GM21529 (cell line): ENCODE measurements around the gene SIN3B.

ENCODE experiments used
- ATAC-seq: cut with Tn5 transposase; IDR thresholded peaks from one replicate; pipeline ENCODE4 v1.9.1; 2021; ENCODE audit not compliant: unreplicated experiment

The SIN3B gene

DNA sequence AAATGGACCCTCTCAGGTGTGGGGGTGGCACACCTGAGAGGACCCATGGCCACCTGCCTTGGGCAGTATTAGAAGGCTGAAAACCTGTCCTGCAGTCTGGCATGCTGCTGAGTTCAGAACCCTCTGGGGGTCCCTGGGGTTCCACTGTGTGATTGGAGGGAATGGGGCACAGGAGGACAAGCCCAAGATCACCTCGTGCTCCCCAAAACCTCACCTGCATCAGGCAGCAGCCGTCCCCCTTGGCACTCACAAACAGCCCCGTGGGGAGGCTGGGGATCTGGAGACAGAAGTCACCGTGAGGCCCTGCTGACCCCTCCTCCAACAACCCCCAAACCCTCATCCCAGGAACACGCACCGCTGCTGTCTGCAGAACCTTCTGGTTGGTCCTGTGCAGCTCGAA, 74.1 kb downstream of the SIN3B start:
- ATAC-seq, result no peak

DNA sequence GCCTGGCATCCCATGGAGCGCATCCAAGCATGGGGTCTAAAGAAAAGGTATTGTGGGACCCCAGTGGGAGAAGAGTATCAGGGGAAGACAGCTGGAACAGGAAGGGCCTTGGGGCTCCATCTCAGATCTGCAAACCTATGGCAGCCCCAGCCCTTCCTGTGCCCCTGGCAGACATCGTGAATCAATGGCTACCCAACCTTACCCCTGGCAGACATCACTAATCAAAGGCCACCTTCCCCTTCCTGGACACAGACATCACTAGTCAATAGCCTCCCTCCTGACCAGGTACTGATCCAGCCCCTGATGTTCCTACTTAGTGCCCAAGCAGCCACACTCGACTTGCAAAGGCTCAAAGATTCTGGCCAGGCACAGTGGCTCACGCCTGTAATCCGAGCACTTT, 75.4 kb downstream of the SIN3B start:
- no peak for ATAC-seq

DNA sequence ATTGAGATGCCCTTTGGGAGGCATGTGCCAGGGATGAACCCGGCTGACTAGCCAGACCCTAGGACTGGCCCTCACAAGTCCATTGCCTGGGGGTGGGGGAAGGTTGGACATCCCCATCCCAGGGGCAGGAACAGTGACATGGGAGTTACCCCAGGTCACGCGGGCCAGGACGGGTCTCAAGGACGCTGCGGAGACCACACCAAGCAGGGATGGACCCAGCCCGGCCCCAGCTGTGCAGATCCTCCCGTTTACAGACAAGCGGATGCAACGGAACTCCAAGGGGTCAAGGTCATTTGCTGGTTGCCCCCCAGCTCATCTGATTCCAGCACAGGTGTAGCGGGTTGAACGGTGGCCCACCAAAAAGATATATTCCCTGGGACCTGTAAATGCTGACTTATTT, 79.6 kb downstream of the SIN3B start:
- no peak for ATAC-seq

DNA sequence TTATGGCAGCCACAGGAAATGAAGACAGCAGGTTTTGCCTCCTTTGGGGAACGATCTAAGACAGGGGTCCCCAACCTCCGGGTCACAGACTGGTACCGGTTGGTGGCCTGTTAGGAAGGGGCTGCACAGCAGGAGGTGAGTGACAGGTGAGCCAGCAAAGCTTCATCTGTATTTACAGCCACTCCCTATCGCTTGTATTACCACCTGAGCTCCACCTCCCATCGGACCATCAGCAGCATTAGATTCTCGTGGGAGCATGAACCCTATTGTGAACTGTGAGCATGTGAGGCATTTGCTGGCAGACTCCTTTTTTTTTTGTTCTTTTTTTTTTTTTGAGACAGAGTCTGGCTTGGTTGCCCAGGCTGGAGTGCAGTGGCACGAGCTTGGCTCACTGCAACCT, 81.8 kb downstream of the SIN3B start:
- no peak for ATAC-seq

DNA sequence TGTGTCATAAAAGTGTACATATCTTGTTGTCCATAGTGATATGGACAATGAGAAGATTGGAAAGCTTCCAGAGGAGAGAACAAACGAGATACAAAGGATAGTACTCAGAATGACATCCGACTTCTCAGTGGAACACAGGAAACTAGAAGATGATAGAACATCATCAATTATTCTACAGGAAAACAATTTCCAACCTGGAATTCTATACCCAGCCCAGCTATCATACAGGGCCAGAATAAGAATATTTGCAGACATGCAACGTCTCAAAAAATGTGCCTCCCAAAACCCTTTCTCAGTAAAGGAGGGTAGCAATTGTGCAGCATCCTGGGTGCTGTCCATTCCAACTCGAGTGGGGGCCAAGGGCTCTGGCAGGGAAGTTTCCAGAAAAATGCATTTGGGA, 83.6 kb downstream of the SIN3B start:
- ATAC-seq, result no peak

DNA sequence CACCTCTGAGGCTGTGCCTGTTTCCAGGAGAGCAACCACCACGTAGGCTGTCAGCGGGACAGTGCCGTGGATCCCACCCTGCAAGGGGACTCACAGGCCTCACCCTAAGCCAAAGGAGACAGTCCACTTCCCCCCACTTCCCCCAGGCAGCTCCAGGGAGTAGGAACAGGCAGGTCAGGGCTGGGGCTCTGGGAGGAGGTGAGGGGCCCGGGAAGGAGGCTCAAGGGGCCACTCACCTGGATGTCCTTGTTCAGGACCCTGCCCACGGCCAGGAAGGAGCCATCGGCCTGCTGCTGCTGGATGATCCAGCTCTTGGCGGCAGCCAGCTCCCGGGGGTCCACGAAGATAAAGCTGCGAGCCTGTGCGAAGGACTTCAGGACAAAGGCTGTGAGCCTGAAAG, 85.2 kb downstream of the SIN3B start:
- ATAC-seq, result no peak

DNA sequence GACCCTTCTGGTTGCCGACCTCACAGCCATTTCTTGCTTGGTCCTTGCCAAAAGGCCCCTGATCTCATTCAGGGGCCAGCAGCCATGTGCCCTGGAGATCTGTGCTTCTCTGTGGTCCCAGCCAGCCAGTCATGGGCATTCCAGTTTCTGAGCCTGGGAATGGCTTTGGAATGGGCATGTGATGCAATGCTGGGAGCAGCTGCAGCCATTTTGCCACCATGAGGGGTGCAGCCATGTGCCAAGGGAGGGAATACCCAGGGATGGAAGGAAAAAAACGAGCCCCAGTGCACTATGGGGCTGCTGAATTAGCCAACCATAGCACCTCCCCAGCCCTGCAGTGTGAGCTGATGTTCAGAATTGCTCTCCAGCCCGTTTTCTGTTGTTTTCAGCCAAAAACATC, 85.9 kb downstream of the SIN3B start:
- ATAC-seq, result no peak

DNA sequence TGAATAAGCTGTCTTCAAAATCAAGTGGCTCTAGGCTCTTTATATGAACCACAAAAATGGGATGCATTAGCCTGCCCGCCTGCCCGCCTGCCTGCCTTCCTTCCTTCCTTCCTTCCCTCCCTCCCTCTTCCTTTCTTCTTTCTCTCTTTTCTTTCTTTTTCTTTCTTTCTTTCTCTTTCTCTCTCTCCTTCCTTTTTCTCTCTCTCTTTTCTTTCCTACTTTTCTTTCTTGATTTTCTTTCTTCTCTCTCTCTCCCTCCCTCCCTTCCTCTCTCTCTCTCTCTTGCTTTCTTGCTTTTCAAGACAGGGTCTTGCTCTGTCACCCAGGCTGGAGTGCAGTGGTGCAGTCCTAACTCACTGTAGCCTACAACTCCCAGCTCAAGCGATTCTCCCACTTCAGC, 86.5 kb downstream of the SIN3B start:
- ATAC-seq, result no peak

DNA sequence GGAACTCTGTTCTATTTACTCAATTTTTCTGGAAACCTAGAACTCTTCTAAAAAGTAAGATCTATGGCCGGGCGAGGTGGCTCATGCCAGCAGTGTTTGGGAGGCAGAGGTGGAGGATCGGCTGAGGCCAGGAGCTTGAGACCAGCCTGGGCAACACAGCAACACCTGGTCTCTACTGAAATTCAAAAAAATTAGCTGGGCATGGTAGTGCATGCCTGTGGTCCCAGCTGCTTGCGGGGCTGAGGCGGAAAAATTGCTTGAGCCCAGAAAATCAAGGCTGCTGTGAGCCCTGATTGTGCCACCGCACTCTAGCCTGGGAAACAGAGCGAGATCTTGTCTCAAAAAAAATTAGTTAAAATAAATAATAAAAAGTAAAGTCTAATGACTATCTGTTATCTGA, 88.2 kb downstream of the SIN3B start:
- ATAC-seq, result no peak

DNA sequence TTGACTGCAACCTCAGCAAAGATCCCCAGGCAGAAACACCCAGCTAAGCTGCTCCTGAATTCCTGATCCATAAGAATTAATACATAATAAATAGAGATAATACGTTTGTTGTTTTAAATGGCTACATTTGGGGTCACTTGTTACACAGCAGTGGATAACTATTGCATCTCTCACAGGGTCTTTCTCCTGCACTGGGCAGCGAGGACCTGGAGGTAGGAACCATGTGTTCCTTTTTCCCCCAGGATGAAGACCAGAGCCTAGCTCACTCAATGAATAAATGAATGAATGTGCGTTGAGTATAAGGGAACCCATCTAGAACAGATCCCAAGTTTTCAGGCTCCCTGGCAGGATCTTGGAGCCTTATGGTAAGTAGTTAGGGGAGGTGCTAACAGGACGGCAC, 90.3 kb downstream of the SIN3B start:
- no peak for ATAC-seq

DNA sequence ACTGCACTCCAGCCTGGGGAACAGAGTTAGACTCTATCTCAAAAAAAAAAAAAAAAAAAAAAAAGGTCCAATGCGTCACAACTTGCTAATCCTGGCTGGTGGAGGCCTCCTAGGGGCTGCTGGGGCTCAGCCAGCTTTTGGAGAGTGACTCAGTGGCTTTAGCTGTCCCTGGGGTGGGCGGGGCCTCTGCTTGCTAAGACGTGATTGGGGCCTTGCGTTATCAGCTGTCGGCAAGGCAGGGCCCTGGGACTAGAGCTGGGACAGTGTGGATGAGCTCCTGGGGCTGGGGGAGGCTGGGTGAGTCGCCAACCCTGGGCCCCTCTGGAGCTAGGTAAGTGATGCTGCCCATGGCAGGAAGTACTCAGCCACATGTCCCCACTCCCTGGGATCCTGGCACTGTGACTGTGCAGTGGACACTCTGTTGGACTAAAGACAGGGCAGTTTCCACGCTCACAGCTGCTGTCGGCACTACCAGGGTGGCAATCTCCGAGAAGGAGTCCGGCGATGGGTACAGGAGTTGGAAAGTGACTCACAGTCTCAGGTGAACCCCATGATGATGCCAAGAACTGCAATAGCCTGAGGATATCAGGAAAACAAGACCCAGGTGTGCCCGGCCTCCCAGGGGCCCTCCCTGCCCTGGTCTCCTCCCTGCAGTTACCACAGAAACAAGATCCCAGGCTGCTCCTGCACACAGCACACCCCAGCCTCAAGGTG, 91.8 kb downstream of the SIN3B start:
- no peak for ATAC-seq

DNA sequence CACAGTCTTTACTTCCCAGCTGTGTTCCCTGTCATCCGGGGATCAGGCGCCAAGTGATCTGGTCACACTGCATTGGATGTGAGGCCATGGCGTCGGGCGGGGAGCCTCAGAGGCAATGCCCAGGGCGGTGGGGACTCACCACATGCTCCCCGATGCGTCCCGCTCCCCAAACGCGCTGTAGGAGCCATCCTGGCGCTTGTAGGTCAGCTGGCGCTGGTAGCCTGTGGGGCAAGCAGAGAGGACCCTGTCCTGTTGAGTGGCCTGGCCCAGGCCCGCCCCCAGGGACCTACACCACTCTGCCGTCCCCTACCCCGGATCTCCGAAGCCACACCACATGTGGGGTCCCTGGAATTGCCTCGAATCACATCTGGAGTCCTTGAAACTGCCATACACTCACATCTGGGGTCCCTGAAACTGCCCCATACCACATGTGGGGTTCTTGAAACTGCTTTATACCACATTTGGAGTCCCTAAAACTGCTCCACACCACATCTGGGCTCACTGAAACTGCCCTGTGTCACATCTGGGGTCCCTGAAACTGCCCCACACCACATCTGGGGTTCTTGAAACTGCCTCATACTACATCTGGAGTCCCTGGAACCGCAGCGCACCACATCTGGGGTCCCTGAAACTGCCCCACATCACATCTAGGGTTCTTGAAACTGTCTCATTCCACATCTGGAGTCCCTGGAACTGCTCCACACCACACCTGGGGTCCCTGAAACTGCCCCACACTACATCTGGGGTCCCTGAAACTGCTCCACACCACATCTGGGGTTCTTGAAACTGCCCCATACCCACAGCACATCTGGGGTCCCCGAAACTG, 92.8 kb downstream of the SIN3B start:
- no peak for ATAC-seq

DNA sequence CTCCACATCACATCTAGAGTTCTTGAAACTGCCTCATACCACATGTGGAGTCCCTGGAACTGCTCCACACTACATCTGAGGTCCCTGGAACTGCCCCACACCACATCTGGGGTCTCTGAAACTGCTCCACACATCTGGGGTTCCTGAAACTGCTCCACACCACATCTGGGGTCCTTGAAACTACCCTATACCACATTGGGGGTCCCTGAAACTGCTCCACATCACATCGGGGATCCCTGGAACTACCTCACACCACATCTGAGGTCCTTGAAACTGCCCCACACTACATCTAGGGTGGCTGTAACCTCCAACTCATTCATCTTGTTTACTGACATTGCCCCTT, 93.4 kb downstream of the SIN3B start:
- ATAC-seq, result no peak

DNA sequence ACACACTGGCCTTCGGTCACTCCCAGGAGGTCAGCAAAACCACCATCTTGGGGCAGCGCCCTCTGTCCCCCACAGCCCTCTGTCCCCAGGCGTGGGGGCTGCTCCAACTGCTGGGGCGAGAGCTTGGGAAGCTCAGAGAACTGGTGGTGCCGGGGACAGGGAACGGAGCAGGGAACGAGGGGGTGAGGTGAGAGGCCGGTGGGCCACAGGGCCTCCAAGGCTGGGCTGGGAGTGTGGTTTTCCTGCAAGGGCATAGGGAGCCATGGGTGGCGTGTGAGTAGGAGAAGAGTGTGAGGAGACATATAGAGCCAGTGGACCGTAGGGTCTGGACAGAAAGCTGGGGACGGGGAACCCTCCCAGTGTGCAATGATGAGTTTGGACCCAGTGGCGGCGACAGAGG, 93.8 kb downstream of the SIN3B start:
- no peak for ATAC-seq

DNA sequence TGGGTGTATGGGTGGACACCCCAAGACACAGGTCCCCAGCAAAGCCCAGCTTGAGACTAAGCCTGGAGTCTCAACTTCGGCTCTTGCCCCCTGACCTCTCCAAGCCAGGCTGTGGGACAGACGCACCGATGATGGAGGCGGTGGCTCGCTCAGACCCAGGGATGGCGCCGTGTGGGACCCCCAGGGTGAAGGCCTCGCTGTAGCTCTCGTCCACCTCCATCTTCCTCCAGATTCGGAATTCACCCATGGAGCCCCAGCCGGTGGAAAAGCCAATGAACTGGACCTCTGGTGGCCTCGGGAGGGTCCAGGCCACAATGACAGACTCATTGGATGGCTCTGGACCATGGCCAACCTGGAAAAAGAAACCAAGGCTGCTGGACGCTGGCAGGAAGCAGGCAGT, 98.7 kb downstream of the SIN3B start:
- ATAC-seq, result no peak

DNA sequence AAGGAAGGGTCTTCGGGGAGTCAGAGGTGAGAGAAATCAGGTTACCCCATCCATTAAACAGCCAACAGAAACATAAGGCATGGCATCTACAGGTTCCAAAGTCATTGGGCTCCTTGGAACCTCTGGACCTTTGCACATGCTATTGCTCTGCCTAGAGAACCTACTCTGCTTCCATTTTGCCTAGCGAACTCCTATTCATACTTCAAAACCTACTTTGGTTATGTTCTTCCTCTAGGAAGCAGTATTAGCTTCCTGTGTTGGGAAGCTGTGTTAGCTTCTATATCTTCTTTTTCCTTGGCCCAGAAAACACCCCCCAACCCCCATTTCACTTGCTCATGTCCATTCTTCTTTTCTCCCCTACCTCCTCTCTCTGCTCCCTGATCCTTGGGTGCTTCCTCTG, 99.2 kb downstream of the SIN3B start:
- no peak for ATAC-seq

DNA sequence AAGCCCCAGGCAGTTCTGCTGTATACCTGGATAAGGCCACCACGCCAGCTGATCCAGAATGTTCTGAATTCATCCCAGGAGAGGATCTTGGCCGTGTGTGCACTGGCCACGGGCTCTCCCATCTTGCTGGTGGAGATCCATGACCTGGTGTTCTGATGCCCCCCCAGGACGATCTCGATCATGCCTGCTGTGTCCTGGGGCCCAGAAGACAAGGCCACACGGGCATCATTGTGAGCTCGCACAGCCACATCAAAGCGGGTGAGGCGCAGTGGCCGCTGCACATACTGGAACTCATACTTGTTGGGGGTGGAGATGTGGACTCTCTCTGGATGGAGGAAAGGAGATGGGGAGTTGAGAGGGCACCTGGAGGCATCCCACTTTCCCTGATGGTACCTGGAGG, 99.7 kb downstream of the SIN3B start:
- ATAC-seq, result no peak
